IMR-90 (cell line): Measurements from ENCODE around the gene USP6NL. TPM values are rescaled to one million over a fixed set of nuclear protein-coding genes. Genes with fewer than 3 reads are reported as not detected.

Experiments used
- ATAC-seq: fragments of 200-7000 bp; cut with Tn5 transposase; 2 replicates; pipeline ENCODE4 v1.9.1; 2020; ENCODE audit warnings: low read depth, mild to moderate bottlenecking, moderate library complexity
- BruUV-seq: library from RNA; stranded (reverse); fragments of 400-500 nt; replicated peaks from 2 replicates; lab custom pipeline; 2021; lab: Mats Ljungman, UMichigan
- CTCF ChIA-PET: fragments of 300-600 bp; formaldehyde crosslinking; extraction: SDS; loops from one replicate; lab custom pipeline; 2021; ENCODE audit warnings: antibody characterized with exemption; lab: Yijun Ruan, JAX
- POLR2A ChIA-PET: fragments of 300-600 bp; sonication (Branson Sonifier 250); formaldehyde crosslinking; loops from one replicate; lab custom pipeline; 2022; ENCODE audit warnings: antibody characterized with exemption; ENCODE audit not compliant: unreplicated experiment; lab: Charles Lee
- DNase-seq: peaks from one replicate; pipeline ENCODE4 v3.0.0; 2013
- H2AFZ ChIP-seq: replicated peaks from 2 replicates; pipeline ENCODE3; 2013; ENCODE audit warnings: low read length, mild to moderate bottlenecking; ENCODE audit not compliant: poor library complexity
- H2AK5ac ChIP-seq: 2 replicates; pipeline ENCODE4 v1.6.1; 2013; ENCODE audit warnings: low read depth, low read length, inconsistent platforms
- H2AK9ac ChIP-seq: replicated peaks from 2 replicates; pipeline ENCODE3; 2013; ENCODE audit warnings: mild to moderate bottlenecking, low read depth, low read length, moderate library complexity; ENCODE audit not compliant: poor library complexity
- H2BK120ac ChIP-seq: 2 replicates; pipeline ENCODE4 v1.6.1; 2013; ENCODE audit warnings: low read depth, low read length, inconsistent platforms
- H2BK15ac ChIP-seq: 3 replicates; pipeline ENCODE4 v1.6.1; 2013; ENCODE audit warnings: low read depth, low read length, inconsistent platforms
- H2BK20ac ChIP-seq: 2 replicates; pipeline ENCODE4 v1.6.1; 2013; ENCODE audit warnings: low read depth, mild to moderate bottlenecking, inconsistent platforms, low read length, moderate library complexity
- H2BK5ac ChIP-seq: 2 replicates; pipeline ENCODE4 v1.6.1; 2013; ENCODE audit warnings: mild to moderate bottlenecking, low read depth, low read length, inconsistent platforms; ENCODE audit not compliant: poor library complexity, severe bottlenecking
- H3K14ac ChIP-seq: replicated peaks from 2 replicates; pipeline ENCODE4 v1.6.1; 2013; ENCODE audit warnings: low read depth, low read length, inconsistent platforms
- H3K18ac ChIP-seq: 2 replicates; pipeline ENCODE4 v1.6.1; 2013; ENCODE audit warnings: low read depth, low read length, control low read depth
- H3K23ac ChIP-seq: 2 replicates; pipeline ENCODE4 v1.6.1; 2013; ENCODE audit warnings: low read depth, low read length, inconsistent platforms
- H3K27ac ChIP-seq: 2 replicates; pipeline ENCODE4 v1.5.1; 2013; ENCODE audit warnings: mild to moderate bottlenecking, control low read depth, low read length; ENCODE audit not compliant: insufficient read depth
- H3K27me3 ChIP-seq: 2 replicates; pipeline ENCODE4 v1.6.1; 2013; ENCODE audit warnings: low read length; ENCODE audit not compliant: control insufficient read depth, insufficient read depth
- H3K36me3 ChIP-seq: 2 replicates; pipeline ENCODE4 v1.6.1; 2013; ENCODE audit warnings: low read length, mixed read lengths; ENCODE audit not compliant: control insufficient read depth, insufficient read depth
- H3K4ac ChIP-seq: 2 replicates; pipeline ENCODE4 v1.6.1; 2013; ENCODE audit warnings: low read depth, low read length, inconsistent platforms
- H3K4me1 ChIP-seq: 2 replicates; pipeline ENCODE4 v1.6.1; 2013; ENCODE audit warnings: low read length, mixed read lengths; ENCODE audit not compliant: control insufficient read depth, insufficient read depth
- H3K4me2 ChIP-seq: 2 replicates; pipeline ENCODE4 v1.6.1; 2013; ENCODE audit warnings: low read depth, mild to moderate bottlenecking, control low read depth, low read length, moderate library complexity
- H3K4me3 ChIP-seq: 2 replicates; pipeline ENCODE4 v1.5.1; 2013; ENCODE audit warnings: low read depth, mild to moderate bottlenecking, control low read depth, low read length, moderate library complexity; ENCODE audit not compliant: insufficient read depth
- H3K56ac ChIP-seq: 2 replicates; pipeline ENCODE4 v1.6.1; 2013; ENCODE audit warnings: low read length, inconsistent platforms; ENCODE audit not compliant: insufficient read depth; ENCODE audit errors: extremely low read depth
- H3K79me1 ChIP-seq, 2 experiments: 2 replicates each; pipeline ENCODE4 v1.6.1; 2013; ENCODE audit warnings: low read length in 2 of 2, inconsistent platforms in 1 of 2, low read depth in 1 of 2
- H3K9ac ChIP-seq: 2 replicates; pipeline ENCODE4 v1.6.1; 2013; ENCODE audit warnings: low read depth, low read length, control low read depth
- H3K9me1 ChIP-seq: 2 replicates; pipeline ENCODE4 v1.6.1; 2013; ENCODE audit warnings: low read length, inconsistent platforms; ENCODE audit not compliant: insufficient read depth
- H3K9me3 ChIP-seq: 2 replicates; pipeline ENCODE4 v1.6.1; 2013; ENCODE audit warnings: low read length; ENCODE audit not compliant: control insufficient read depth, insufficient read depth
- H4K20me1 ChIP-seq: 2 replicates; pipeline ENCODE4 v1.6.1; 2013; ENCODE audit warnings: low read length, inconsistent platforms; ENCODE audit not compliant: insufficient read depth
- H4K5ac ChIP-seq: 2 replicates; pipeline ENCODE4 v1.6.1; 2013; ENCODE audit warnings: mild to moderate bottlenecking, low read depth, low read length, control low read depth
- H4K8ac ChIP-seq, 2 experiments: 2 replicates each; pipeline ENCODE4 v1.6.1; 2013; ENCODE audit warnings: low read depth in 2 of 2, low read length in 2 of 2, control low read depth in 1 of 2, inconsistent platforms in 1 of 2
- H4K91ac ChIP-seq: 2 replicates; pipeline ENCODE4 v1.6.1; 2013; ENCODE audit warnings: low read depth, low read length, inconsistent platforms; ENCODE audit not compliant: insufficient read depth
- CEBPB ChIP-seq: IDR thresholded peaks from 2 replicates; pipeline ENCODE4 v1.6.1; 2012; ENCODE audit warnings: low read depth, low read length, improper control_type of control experiment
- RFX5 ChIP-seq: IDR thresholded peaks from 2 replicates; pipeline ENCODE4 v1.8.0; 2012; ENCODE audit warnings: low read depth, mild to moderate bottlenecking, low read length, moderate library complexity
- WGBS, 2 experiments: methylation state at CpG; one replicate each; pipeline versions ENCODE4 v1.1.5 to v1.1.7; 2013; ENCODE audit warnings: missing lambda C conversion rate in 2 of 2; ENCODE audit not compliant: insufficient read length in 1 of 2; ENCODE audit errors: extremely low coverage in 2 of 2; 5-methylcytosine and 5-hydroxymethylcytosine counted together
- dilution Hi-C: fragments of 300-500 bp; cut with HindIII; formaldehyde crosslinking; loops from one replicate; pipeline ENCODE4 v1.14.3; 2018; ENCODE audit warnings: low sequenced_read_pairs; ENCODE audit not compliant: unreplicated experiment
- in situ Hi-C: fragments of 300-500 bp; cut with MboI; formaldehyde crosslinking; loops from 3 replicates; pipeline ENCODE4 v1.14.3; 2019; ENCODE audit warnings: low sequenced_read_pairs, inconsistent platforms, mixed read lengths
- intact Hi-C: fragments of 100-400 bp; cut with micrococcal nuclease; formaldehyde crosslinking; loops from 2 replicates; pipeline ENCODE4 v1.10.0; 2022
- polyA plus RNA-seq, 3 experiments: library from polyadenylated mRNA; depleted of rRNA; stranded (reverse); fragments of >200 nt; gene quantifications; 2 replicates each; pipeline ENCODE4 v1.2.3, GENCODE V29; 2012; ENCODE audit warnings: low replicate concordance in 1 of 3
- total RNA-seq: library from RNA; depleted of rRNA; stranded (reverse); fragments of >200 nt; gene quantifications from 2 replicates; pipeline ENCODE4 v1.2.3, GENCODE V29; 2012

USP6NL gene
- total and polyA plus RNA-seq, 2 of the 4 experiments (the other 2 are of a cell fraction): 7.8 to 9.1 TPM

DNA sequence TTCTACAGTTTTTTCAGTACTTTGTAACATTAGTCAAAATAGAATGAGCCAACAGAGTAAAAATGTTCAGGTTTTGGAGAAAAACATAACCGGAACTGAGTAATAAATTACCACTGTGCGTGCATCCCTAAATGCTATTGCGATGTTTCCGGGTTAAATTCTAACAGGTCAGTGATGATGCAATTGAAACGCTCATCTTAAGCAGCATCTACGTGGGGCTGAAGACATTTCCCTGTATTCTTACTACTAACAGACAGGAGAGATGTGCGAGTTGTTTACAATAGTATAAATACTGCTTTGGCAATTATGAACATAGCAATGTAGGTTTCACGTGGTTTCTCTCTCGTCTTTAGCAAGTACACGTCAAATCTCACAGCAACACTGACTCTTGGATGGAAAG lies 149.4 kb downstream of the USP6NL start:
- no peak overlapping the region for H2BK20ac ChIP-seq
- no peak overlapping the region for H2AK5ac ChIP-seq
- peaks cover 14% of the 10 kb centered on the region for H3K36me3 ChIP-seq
- H3K27ac ChIP-seq: no peak overlapping the region
- no peak overlapping the region for H2AFZ ChIP-seq
- no peak overlapping the region for H4K91ac ChIP-seq
- ChIA-PET CTCF (no interaction called here), POLR2A (interaction anchor here (0.5 kb wide), 1 partner anchor 10 kb away, joined by 3 read pairs; no protein-coding TSS in a partner anchor)
- no peaks in the 10 kb centered on the region for H4K20me1 ChIP-seq
- H3K9me1 ChIP-seq: no peaks in the 10 kb centered on the region
- H3K4ac ChIP-seq: no peak overlapping the region
- H3K4me3 ChIP-seq: no peak overlapping the region
- dilution Hi-C loops: no loop called here
- H3K18ac ChIP-seq: no peak overlapping the region
- H4K5ac ChIP-seq: no peak overlapping the region
- no peak overlapping the region for H2BK120ac ChIP-seq
- WGBS, 2 experiments: 100% methylated on average over 3 of the region's 10 CpGs; no CpG with 5 or more reads in 1 of the 2 experiments
- H2BK15ac ChIP-seq: no peak overlapping the region
- H3K14ac ChIP-seq: no peak overlapping the region
- no peaks in the 10 kb centered on the region; a peak in 1 of 4 replicates for H3K79me1 ChIP-seq
- no peaks in the 10 kb centered on the region for H3K27me3 ChIP-seq
- ATAC-seq (no peak), DNase-seq (no peak)
- H3K9me3 ChIP-seq: no peaks in the 10 kb centered on the region
- in situ Hi-C loops: no loop called here
- no peak overlapping the region for H3K4me2 ChIP-seq
- TF ChIP-seq RFX5: no peak
- peak; percentile 41; the same call in 1 of the 2 replicates for TF ChIP-seq CEBPB
- no peak overlapping the region for H2AK9ac ChIP-seq
- no peak overlapping the region for H2BK5ac ChIP-seq
- H3K56ac ChIP-seq: no peak overlapping the region
- H3K23ac ChIP-seq: no peak overlapping the region
- intact Hi-C loops: no loop called here
- no peaks in the 10 kb centered on the region for H3K4me1 ChIP-seq
- no TSS peak for BruUV-seq
- H4K8ac ChIP-seq: no peak overlapping the region
- H3K9ac ChIP-seq: no peak overlapping the region
